Skeletal muscle satellite cell (primary cell): Measurements from ENCODE around the gene WNT16.
A peak's percentile ranks its signal among the peaks of the same experiment; 100 is the strongest.

Experiments used
- H3K27me3 ChIP-seq: 2 replicates; pipeline ENCODE4 v1.7.0; 2013; ENCODE audit warnings: low read length; ENCODE audit not compliant: control insufficient read depth, insufficient read depth
- H3K36me3 ChIP-seq: 2 replicates; pipeline ENCODE4 v1.7.0; 2013; ENCODE audit warnings: mild to moderate bottlenecking, control low read depth, low read length; ENCODE audit not compliant: insufficient read depth
- H3K4me1 ChIP-seq: 2 replicates; pipeline ENCODE4 v1.7.0; 2013; ENCODE audit warnings: low read length; ENCODE audit not compliant: control insufficient read depth, insufficient read depth
- H3K4me2 ChIP-seq: 2 replicates; pipeline ENCODE4 v1.7.0; 2013; ENCODE audit warnings: mild to moderate bottlenecking, low read length
- H3K4me3 ChIP-seq: 2 replicates; pipeline ENCODE4 v1.7.0; 2013; ENCODE audit warnings: low read length
- H3K9ac ChIP-seq: 2 replicates; pipeline ENCODE4 v1.7.0; 2013; ENCODE audit warnings: mild to moderate bottlenecking, low read depth, low read length, moderate library complexity
- H3K9me3 ChIP-seq: replicated peaks from 2 replicates; pipeline ENCODE4 v1.7.0; 2013; ENCODE audit warnings: mild to moderate bottlenecking, control low read depth, low read length

Gene WNT16

DNA sequence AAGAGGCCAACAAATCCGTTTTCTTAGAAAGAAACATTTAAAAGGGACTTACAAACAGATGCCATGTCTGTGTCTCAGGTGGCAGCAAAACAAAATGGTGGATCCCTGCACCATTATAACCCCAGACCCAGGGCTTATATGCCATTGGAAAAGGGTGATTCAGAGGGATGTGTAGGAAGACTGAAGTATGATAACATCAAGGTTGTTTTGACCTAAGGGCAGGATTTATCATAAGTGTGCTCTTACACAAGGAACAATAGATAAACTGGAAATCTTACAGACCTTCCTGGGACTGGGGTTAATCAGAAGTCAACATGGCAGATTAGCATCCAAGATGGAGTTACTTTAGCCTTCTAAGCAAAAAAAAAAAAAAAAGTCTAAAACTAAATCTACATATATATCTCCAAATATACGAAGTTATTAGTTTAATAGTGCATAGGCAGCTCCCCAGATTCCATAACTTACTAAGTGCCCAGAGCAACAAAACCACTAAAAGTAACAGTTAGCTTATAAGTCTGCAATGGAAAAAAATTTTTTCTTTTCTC lies 34.3 kb upstream of the WNT16 start:
- Histone ChIP-seq H3K9me3 (no peaks in the 10 kb centered on the region), H3K36me3 (no peaks in the 10 kb centered on the region), H3K27me3 (no peaks in the 10 kb centered on the region), H3K4me2 (no peak overlapping the region), H3K4me3 (no peak overlapping the region), H3K9ac (no peak overlapping the region), H3K4me1 (peaks cover 19% of the 10 kb centered on the region)

- no peaks in the 10 kb centered on the region for H3K36me3 ChIP-seq
- peaks cover 37% of the 10 kb centered on the region for H3K4me1 ChIP-seq
- H3K27me3 ChIP-seq: no peaks in the 10 kb centered on the region
- no peak overlapping the region for H3K9ac ChIP-seq
- no peak overlapping the region for H3K4me3 ChIP-seq
- H3K4me2 ChIP-seq: no peak overlapping the region
- H3K9me3 ChIP-seq: no peaks in the 10 kb centered on the region
Measured at GRCh38 chr7:121297843-121298242, 31.0 kb upstream of the WNT16 start.

DNA sequence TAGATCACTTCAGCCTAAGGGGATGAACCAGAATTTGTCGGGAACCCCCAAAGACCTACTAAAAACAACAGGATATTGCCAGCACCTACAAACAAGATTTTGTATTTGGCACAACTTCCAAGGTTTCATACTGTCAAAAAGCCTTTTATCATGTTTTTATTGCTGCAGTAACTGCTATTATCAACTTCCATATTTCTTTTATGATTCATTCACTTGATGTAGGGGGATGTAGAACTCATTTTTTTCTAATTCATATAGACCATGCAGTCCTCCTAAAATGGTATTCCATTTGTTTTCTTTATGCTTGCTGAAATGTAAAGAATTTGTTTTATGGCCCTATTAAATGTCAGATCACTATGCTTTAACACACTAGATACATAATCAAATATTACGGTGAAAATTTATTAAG lies 30.0 kb upstream of the WNT16 start:
- no peak overlapping the region for H3K9ac ChIP-seq
- H3K27me3 ChIP-seq: no peaks in the 10 kb centered on the region
- no peaks in the 10 kb centered on the region for H3K36me3 ChIP-seq
- no peaks in the 10 kb centered on the region for H3K9me3 ChIP-seq
- no peak overlapping the region for H3K4me3 ChIP-seq
- H3K4me1 ChIP-seq: peaks cover 38% of the 10 kb centered on the region
- H3K4me2 ChIP-seq: peak overlapping the region; percentile 18

DNA sequence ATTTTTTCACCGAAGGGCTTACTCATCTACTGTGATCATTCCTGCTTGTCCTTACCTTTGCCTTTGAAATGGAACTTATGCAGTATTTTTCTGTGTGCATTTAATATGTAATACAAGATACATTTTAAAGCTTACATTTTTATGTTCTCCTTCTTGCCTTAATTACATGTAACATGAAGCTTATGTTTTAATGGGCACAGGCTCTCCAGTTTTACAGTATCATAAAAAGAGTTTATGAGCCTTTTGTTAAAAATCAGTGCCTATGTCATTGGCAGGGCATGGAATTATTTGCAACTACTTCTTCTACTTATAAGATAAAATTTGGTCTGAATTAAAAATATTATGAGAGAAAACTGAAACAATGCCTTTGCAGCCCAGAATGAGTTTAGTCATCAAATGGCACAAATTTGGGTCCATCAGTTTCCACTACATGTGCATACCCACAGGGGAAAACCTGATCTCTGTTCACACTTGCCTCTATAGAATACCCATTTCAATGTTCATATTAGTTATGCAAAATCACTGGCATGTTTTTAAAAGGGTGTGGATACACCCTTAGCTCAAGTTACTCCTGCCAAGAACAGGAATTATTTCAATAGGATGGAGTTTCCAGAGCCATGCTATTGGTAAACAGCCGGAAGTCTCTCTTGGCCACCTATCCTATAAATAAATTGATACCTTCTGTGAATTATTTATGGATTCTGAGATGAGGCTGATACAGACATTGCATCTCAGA lies 27.9 kb upstream of the WNT16 start:
- H3K4me2 ChIP-seq: no peak overlapping the region
- no peak overlapping the region for H3K9ac ChIP-seq
- H3K4me1 ChIP-seq: peaks cover 44% of the 10 kb centered on the region
- no peaks in the 10 kb centered on the region for H3K36me3 ChIP-seq
- H3K27me3 ChIP-seq: no peaks in the 10 kb centered on the region
- H3K4me3 ChIP-seq: no peak overlapping the region
- no peaks in the 10 kb centered on the region for H3K9me3 ChIP-seq

GRCh38 chr7:121301446-121302213 lies 27.2 kb upstream of the WNT16 start:
- no peak overlapping the region for H3K4me3 ChIP-seq
- H3K36me3 ChIP-seq: no peaks in the 10 kb centered on the region
- no peaks in the 10 kb centered on the region for H3K9me3 ChIP-seq
- H3K4me2 ChIP-seq: no peak overlapping the region
- no peaks in the 10 kb centered on the region for H3K27me3 ChIP-seq
- H3K4me1 ChIP-seq: peaks cover 49% of the 10 kb centered on the region
- H3K9ac ChIP-seq: peak overlapping the region; percentile 45

DNA sequence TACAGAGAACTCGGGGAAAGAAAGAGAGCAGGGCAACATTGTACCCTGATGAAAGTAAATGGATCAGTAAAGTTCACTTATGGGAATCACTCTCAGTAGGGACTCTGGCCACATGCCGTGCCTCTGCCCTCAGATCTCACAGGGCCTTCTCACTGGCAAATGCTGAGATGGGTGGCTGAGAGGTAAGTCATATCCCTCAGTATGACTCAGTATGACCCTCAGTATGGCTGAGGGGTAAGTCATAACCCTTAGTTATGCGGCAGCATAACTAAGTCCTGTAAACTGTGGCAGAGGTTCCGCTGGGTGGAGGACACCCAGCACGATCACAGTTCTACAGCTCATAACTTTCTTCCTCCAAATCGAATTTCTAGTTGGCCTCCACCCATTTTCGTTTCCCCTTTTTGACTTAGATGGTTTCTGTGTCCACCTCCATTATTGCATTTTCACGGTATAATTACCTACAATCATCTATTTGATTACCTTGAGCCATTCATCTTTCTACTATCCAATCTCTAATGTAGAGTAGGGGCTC lies 26.5 kb upstream of the WNT16 start:
- H3K4me1 ChIP-seq: peaks cover 49% of the 10 kb centered on the region
- peak overlapping the region; percentile 45 for H3K9ac ChIP-seq
- H3K27me3 ChIP-seq: no peaks in the 10 kb centered on the region
- no peaks in the 10 kb centered on the region for H3K36me3 ChIP-seq
- no peaks in the 10 kb centered on the region for H3K9me3 ChIP-seq
- H3K4me3 ChIP-seq: no peak overlapping the region
- no peak overlapping the region for H3K4me2 ChIP-seq

DNA sequence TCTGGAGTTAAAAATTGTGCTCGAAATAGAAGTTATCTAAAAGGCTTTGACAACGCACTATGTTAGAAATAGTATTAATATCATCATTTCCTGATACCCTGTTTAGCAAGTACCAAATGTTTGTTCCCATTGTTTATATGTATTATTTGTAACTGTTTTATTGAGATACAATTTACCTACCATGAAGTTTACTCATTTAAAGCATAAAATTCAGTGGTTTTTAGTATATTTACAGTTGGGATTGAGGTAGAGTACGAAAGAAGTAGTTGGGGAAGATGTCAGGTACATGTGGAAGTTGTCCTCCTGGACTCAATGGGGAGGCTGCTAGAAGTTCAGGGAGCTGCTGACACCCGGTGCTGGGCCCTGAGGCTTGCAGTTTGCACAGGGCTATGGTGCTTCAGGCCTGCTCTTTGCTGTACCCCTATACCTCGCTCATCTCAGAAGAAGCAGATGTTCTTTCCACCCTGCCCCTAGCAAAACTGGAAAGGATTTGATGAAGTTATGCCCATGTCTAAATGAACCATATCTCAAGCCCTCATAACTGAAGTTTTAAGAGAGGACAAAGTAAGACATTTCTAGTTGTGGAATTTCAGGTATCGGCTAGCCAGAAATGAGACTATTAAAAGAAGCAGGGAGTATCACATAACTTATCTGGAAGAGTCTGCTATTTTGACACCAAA lies 25.2 kb upstream of the WNT16 start:
- no peak overlapping the region for H3K4me3 ChIP-seq
- no peaks in the 10 kb centered on the region for H3K27me3 ChIP-seq
- H3K9me3 ChIP-seq: no peaks in the 10 kb centered on the region
- H3K9ac ChIP-seq: no peak overlapping the region
- no peak overlapping the region for H3K4me2 ChIP-seq
- H3K36me3 ChIP-seq: no peaks in the 10 kb centered on the region
- H3K4me1 ChIP-seq: peaks cover 38% of the 10 kb centered on the region

GRCh38 chr7:121304102-121304658 lies 24.6 kb upstream of the WNT16 start:
- H3K27me3 ChIP-seq: no peaks in the 10 kb centered on the region
- H3K4me2 ChIP-seq: no peak overlapping the region
- no peak overlapping the region for H3K9ac ChIP-seq

GRCh38 chr7:121305109-121305508 lies 23.7 kb upstream of the WNT16 start:
- Histone ChIP-seq H3K9ac (no peak overlapping the region), H3K36me3 (no peaks in the 10 kb centered on the region), H3K4me3 (no peak overlapping the region), H3K9me3 (no peaks in the 10 kb centered on the region), H3K27me3 (no peaks in the 10 kb centered on the region), H3K4me1 (peaks cover 30% of the 10 kb centered on the region), H3K4me2 (no peak overlapping the region)

More at GRCh38 chr7:121304102-121304658, 24.6 kb upstream of the WNT16 start:
- Histone ChIP-seq H3K9me3 (no peaks in the 10 kb centered on the region), H3K4me1 (peaks cover 32% of the 10 kb centered on the region), H3K36me3 (no peaks in the 10 kb centered on the region), H3K4me3 (no peak overlapping the region)

GRCh38 chr7:121306565-121306964 lies 22.2 kb upstream of the WNT16 start:
- Histone ChIP-seq H3K9ac (no peak overlapping the region), H3K9me3 (no peaks in the 10 kb centered on the region), H3K4me3 (no peak overlapping the region), H3K36me3 (no peaks in the 10 kb centered on the region), H3K4me2 (no peak overlapping the region), H3K4me1 (peaks cover 22% of the 10 kb centered on the region), H3K27me3 (no peaks in the 10 kb centered on the region)

DNA sequence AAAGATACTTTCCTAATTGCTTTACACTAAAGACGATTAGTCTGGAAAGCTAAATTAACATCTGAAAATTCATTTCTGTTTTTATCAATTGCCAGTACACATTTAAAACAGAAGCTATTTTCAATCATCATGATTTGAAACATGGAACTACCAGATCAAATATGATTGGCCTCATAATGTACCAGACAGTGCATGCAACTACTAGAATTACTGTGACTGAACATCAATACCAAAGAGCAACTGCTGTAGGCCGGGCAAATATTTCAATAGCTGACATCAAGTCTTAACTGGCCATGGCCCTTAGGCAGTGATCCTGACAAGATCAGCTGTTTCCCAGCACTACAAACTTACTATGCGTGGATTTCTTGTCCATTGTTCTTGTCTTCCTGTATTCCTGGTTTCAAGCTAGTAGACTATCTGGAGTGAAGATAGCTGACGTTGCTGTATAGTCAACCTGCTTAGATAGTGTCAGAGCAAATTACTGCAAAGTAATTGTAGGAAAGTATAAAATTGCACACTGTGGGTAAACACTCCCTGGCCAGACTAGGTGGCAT lies 21.7 kb upstream of the WNT16 start:
- Histone ChIP-seq H3K4me1 (peaks cover 17% of the 10 kb centered on the region), H3K4me3 (no peak overlapping the region), H3K9ac (no peak overlapping the region), H3K36me3 (no peaks in the 10 kb centered on the region), H3K4me2 (no peak overlapping the region), H3K9me3 (no peaks in the 10 kb centered on the region), H3K27me3 (no peaks in the 10 kb centered on the region)
